Stimulated activated CD8-positive, alpha-beta memory T cell treated with anti-CD3 and anti-CD28 coated beads, Interleukin-15, amount 100 ng/mL, for 48 hours (primary cell): ENCODE data around the gene CPNE8.

Source experiments
- DNase-seq, 2 donors: peaks; one replicate each; pipeline ENCODE4 v3.0.0-alpha.2; 2020; ENCODE audit warnings: low read depth in 2 of 2

Gene CPNE8

GRCh38 chr12:38728894-38729293, 176.5 kb downstream of the CPNE8 start:
- DNase-seq, result no peak

GRCh38 chr12:38721611-38722252, 183.7 kb downstream of the CPNE8 start:
- DNase-seq, result no peak

DNA sequence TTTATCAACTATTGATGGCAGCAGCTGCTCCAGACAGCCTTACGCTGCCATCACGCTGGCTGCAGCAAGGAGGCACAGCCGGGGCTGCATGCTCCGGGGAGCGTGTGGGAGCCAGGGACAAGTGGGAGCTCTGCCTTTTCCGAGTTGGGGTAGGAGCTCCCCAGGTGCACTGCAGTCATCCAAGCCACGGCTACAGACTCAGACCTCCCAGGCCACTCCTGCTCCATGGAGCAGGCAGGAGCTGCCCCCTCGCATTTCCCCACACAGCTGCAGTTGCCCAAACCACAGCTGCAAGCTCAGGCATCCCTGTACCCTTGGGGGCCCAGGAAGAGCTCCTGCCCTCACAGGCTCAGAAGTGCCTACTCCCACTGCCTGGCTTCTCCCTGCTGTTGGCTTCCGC, 184.7 kb downstream of the CPNE8 start:
- DNase-seq, result no peak

GRCh38 chr12:38713294-38713693, 192.1 kb downstream of the CPNE8 start:
- no peak for DNase-seq

DNA sequence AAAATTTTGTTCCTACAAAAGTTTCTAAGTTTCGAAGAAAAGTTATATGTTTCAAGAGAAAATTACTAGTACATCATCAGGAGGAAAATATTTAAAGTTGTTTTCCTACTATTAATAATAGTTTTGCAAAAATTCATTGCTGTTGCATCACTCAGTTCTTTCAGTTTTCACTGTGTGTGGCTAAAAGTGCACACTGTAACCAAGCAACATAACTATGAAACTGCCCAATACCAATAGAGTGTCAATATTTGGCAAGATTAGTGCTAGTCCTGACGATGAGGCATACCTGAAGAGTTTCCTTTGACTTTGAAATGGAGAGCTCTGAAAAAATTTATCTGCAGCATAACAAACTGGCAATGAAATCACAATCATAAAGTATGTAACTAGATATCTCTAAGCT, 194.3 kb downstream of the CPNE8 start:
- no peak for DNase-seq

DNA sequence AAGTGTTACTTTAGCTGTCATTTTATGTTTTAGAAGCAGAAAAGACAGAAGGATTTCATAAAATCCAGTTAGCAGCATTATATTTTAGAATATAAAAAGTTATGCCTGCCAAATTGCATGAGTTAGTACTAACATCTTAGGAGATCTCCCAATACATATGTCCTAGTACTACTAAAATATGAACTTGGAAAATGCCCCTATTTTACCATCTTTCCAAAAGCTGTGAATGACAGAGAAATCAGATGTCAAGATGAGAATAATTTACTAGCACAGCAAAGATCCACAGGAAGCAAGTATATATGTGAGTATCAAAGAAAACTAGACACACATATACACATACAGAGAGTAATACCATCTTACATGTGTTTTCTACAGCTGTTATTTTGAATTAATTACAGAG, 196.9 kb downstream of the CPNE8 start:
- DNase-seq, result no peak

GRCh38 chr12:38707648-38708047, 197.7 kb downstream of the CPNE8 start:
- no peak for DNase-seq

GRCh38 chr12:38697289-38697688, 208.1 kb downstream of the CPNE8 start:
- no peak for DNase-seq

DNA sequence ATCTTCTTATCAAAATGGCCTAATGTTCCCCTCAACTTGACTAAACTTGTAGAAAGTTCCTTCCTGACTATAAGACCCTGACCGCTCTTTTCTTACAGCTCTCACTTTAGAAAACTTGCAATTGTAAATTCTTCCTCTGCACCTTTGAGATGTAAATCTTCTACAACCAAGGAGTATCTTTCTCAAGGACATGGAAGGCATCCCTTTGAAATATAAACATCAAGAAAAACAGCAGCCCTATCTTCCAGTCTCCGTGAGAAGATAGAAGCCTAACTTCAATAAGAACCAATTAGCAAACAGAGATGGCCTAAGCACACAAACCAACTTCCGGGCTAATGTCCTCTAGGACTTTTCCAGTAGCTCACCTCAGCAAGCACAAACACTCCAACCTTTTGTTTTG, 210.3 kb downstream of the CPNE8 start:
- no peak for DNase-seq

GRCh38 chr12:38691164-38691563, 214.2 kb downstream of the CPNE8 start:
- DNase-seq, result no peak

DNA sequence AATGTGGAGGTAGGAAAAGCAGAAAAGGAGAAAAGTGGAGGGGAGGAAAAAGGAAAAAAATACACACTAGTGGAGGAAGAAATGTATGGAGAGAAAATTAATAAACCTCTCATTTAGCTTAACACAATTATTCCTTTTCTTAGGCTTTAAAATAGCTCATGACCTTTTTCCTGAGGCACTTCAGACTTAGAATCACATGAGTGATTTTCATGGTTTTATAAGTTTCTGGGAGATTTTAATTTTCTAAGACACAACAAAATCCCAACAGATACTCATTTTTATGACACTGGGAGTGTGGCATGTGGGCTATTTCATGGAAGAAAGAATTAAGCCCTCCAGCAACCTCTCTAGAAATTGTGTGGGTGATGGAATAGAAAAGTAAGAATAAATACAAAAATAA, 214.7 kb downstream of the CPNE8 start:
- DNase-seq, result no peak

DNA sequence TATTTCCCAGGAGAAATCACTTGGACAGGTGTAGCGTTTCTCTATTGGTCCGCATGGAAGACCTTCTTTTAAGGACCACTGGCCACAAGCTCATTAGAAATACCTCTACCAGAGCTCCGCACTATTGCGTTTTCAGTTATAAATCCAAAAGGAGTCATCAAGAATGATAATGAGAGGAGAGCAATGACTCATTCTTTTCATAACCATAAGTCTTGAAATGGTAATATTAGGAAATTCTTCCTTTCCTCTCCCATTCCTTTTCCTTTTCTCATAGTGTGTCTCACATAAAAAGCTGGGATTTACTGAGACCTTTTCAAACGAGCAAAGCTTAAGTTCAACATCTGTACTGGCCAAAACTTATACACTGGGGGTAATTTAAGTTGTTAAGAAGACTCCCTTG, 215.7 kb downstream of the CPNE8 start:
- no peak for DNase-seq

GRCh38 chr12:38689195-38689594, 216.2 kb downstream of the CPNE8 start:
- DNase-seq, result no peak

- DNase-seq, result no peak
Measured at GRCh38 chr12:38682521-38682920, 222.9 kb downstream of the CPNE8 start.

DNA sequence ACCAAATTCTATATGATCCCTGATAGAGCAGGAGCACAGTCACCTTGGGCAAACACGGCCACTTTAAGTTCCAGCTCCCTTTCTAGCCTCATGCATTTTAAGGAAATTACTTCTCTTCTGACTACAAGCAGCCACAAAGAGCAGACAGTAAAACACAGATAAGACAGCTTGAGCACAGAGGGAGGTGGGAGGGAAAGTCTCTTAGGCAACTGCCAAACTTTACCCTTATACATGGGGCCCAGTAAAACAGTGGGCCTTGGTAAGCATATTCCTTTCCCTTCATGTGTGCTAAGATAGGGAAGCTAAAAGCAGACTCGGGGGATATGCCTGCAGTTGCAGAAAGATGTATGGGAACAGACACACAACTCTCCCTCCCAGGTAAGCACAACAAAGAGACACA, 235.9 kb downstream of the CPNE8 start:
- no peak for DNase-seq

DNA sequence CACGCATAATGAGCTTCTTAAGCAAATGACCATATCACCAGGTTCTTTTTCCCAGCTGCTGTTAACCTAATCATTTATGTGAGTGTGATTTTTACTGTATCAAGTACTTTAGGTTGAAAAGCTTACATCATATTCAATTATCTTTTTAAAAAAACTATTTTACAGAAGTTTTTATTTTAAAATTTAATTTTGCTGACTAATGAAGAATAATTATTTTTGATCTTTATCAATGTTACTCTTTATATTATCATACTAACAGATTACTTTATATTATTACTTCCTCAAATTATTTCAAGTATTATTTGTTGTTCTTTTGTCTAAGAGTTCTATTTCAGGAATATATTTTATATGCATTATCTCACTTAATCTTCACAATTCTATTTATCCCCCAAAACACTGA, 236.3 kb downstream of the CPNE8 start:
- DNase-seq, result no peak

DNA sequence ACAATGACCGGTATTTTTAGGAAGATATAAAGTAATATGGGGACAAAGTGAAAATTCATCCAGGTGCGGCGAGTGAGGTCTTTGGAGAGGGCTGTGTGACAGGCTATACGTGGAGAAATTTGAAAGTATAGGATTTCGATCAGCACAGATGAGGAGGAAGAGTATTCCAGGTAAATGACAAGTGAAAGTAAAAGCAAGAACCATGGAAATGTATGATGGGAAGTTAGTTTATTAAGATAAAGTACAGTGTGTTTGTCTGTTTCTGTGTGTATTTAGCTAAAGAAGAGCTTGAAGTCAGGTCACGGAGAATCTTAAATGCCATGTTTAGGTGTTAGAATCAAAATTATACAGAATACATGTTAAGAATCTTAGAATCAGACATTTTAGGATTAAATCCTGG, 239.0 kb downstream of the CPNE8 start:
- DNase-seq, result no peak

DNA sequence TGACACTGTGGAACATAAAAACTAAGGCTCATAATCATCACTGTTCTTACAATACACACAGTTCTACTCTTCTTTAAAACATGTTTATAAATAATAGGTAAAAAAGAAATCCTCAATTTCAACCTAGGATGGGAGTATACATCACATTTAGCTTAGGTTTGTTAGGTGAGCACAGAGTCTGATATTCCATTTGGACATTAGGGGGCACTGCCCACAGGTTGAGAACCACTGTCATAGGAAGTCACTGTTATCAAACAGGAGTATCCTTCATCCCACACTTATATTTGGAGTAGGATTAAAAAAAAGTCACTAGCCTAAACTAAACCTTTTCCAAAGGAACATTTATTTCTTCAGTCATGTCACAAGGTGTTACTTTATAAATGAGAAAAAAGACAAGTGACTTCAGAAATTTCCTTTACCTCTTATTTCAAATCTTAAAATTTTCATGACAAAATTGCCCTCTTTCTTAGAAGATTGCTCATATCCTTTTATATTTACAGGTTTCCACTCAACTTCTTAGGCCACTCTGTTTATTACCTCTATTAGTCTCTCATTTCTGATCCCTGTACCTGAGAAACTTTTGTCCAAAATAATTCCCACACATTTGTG, 240.6 kb downstream of the CPNE8 start:
- no peak for DNase-seq

- DNase-seq, result no peak
Measured at GRCh38 chr12:38662829-38663228, 242.6 kb downstream of the CPNE8 start.

GRCh38 chr12:38653650-38654049, 251.7 kb downstream of the CPNE8 start:
- DNase-seq, result no peak

GRCh38 chr12:38648813-38649212, 256.6 kb downstream of the CPNE8 start:
- no peak for DNase-seq

- DNase-seq, result no peak
Measured at GRCh38 chr12:38646146-38646545, 259.2 kb downstream of the CPNE8 start.

GRCh38 chr12:38639625-38640024, 265.8 kb downstream of the CPNE8 start:
- DNase-seq, result no peak

- DNase-seq, result no peak
Measured at GRCh38 chr12:38638401-38638800, 267.0 kb downstream of the CPNE8 start.
